Measurements from ENCODE around the gene PRR33. TPM values are rescaled to one million over a fixed set of nuclear protein-coding genes. Genes with fewer than 3 reads are reported as not detected.

Gene PRR33
- total and polyA plus RNA-seq, 9 donors: 0.01 TPM; not detected in 8

DNA sequence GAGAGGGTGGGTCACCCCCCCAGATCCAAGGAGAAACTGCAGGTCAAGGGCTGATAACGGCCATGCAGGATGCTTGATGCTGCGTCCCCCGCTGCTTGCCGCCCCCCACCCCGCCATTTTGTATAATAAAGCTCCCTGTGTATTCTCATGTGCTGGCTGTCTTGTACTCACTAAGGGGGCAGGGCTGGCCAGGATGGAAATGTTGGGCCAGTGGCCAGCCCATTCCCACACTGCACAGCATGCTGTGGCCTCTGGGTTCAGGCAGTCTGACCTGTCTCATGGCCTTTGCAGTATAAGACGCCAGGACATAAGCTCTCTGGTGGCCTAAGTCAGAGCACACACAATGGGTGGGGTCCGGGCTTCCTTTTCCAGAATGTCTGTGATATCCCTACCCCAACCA is 421 bp upstream of the PRR33 start:
- H3K9me3 ChIP-seq: no peaks in the 10 kb centered on the region
- no peak overlapping the region for H3K4me3 ChIP-seq
- 86 to 93% (median 89%) methylated on average over 7 of the region's 7 CpGs for WGBS, 3 donors
- peak in 1 of 5 donors; percentile 5 for DNase-seq
- no peaks in the 10 kb centered on the region for H3K27me3 ChIP-seq
- H3K36me3 ChIP-seq: no peaks in the 10 kb centered on the region
- no peak overlapping the region for H3K27ac ChIP-seq
- intact Hi-C loops (cut with DNase I): loop anchor here in 3 of 4 donors (1.0 to 10.0 kb wide), 2 partner anchors 24 to 53 kb away; partner anchors contain the start of gene MRPL23 (in 2 of the 3)
- TF ChIP-seq, protein P1, sequence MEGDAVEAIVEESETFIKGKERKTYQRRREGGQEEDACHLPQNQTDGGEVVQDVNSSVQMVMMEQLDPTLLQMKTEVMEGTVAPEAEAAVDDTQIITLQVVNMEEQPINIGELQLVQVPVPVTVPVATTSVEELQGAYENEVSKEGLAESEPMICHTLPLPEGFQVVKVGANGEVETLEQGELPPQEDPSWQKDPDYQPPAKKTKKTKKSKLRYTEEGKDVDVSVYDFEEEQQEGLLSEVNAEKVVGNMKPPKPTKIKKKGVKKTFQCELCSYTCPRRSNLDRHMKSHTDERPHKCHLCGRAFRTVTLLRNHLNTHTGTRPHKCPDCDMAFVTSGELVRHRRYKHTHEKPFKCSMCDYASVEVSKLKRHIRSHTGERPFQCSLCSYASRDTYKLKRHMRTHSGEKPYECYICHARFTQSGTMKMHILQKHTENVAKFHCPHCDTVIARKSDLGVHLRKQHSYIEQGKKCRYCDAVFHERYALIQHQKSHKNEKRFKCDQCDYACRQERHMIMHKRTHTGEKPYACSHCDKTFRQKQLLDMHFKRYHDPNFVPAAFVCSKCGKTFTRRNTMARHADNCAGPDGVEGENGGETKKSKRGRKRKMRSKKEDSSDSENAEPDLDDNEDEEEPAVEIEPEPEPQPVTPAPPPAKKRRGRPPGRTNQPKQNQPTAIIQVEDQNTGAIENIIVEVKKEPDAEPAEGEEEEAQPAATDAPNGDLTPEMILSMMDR (IDR thresholded peaks at IDR 0.05): no peak
- TF ChIP-seq POLR2A (IDR thresholded peaks at IDR 0.05) (no peak), EP300 (IDR thresholded peaks at IDR 0.05) (no peak)
- no peaks in the 10 kb centered on the region for H3K4me1 ChIP-seq (ENCODE audit: insufficient read depth)

DNA sequence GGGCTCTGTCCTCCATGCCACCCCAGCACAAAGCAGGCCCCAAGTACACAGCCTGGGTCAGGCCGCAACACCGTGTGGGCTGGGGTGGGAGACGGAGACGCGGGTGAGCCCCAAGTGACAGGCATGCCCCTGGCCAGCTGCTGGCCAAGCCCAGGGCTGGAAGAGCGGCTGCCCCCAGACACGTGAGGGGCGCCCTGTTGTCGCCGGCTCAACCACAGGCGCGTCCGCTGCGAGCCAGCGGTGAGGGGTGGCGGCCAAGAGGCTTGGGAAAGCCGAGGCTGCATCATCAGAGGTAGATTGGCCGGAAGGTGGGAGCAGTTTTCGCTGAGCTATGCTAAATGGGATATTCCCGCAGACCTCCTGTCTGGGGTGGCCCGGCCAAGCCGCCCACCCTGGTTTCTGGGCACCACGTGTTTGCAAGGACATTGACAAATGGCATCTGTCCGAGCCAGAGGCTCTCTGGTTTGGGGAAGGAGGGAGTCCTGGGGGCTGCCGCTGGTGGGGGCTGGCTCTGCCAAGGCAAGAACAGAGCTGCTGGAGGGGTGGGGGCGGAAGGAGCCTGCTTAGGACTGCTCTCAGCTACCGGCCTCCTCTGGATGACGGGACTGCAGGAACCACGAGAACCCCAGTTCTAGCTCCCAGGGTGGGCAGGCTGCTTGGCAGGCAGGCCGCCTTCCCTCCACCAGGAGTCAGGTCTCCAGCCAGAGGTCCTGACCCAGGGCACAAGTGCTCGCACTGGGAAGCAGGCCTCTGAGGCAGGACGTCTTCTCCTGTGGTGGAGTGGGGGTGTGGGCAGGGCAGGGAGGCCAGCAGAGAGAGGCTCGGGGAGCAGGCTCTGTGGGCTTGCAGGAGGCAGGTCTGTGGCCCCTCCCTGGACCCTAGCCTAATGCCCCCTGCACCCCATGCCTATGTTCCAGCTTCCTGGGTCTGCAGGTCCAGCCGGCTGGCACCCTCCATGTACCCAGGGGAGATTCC is 552 bp downstream of the PRR33 start:
- H3K9me3 ChIP-seq: no peaks in the 10 kb centered on the region
- intact Hi-C loops (cut with DNase I): loop anchor here in 2 of 4 donors (10.0 kb wide), 1 partner anchor 54 kb away; the partner anchor contains the start of gene MRPL23 (in 2 of the 2)
- no peak overlapping the region for H3K27ac ChIP-seq
- H3K36me3 ChIP-seq: no peaks in the 10 kb centered on the region
- TF ChIP-seq EP300 (IDR thresholded peaks at IDR 0.05): no peak
- peak in 1 of 5 donors; percentile 13 for DNase-seq
- H3K4me1 ChIP-seq (ENCODE audit: insufficient read depth): no peaks in the 10 kb centered on the region
- no peak overlapping the region for H3K4me3 ChIP-seq
- no peaks in the 10 kb centered on the region for H3K27me3 ChIP-seq
- WGBS, 3 donors: 78 to 81% (median 80%) methylated on average over 33 to 34 of the region's 34 CpGs

DNA sequence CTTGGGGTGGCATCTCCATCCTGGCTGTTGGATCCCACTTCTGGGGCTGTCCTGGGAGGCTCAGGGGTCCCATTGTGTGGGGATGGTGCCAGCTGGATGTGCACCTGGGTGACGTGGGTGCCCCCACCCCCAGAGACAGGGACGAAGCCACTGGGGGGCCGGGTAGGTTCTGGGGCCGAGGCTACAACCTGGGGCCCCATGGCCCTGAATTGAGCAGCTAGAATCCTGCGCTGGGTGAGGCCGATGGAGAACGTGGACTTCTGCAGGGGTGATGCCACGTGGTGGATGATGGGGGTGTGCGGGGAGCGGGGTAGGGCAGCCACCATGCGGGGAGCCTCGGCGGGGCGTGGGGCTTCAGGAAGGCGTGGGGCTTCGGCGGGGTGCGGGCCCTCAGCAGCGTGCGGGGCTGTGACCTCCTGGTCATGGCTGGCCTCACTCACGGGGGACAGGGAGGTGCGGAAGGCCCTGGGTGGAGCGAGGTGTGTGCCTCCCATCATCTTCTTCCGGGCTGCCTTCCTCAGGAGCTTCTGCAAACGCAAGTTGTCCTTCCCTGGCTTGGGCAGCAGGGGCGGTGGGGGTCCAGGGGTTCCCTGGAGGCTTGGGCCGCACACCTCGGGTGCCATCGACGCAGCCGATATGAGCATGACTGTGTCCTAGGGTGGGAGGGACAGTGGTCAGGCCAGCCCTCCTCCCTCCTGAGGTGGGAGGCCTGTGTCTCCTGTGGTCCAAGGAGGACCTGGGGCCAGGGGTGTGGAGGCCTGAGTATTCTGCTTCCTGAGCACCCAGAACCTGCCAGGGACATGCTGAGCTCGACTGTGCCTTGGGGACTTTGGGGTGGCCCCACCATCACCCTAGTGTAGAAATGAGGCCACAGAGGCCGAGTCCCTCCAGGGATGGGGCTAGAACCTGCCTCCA is 1.5 kb downstream of the PRR33 start:
- TF ChIP-seq EP300 (IDR thresholded peaks at IDR 0.05): no peak
- TF ChIP-seq, protein P1 (IDR thresholded peaks at IDR 0.05): no peak
- no peak for TF ChIP-seq POLR2A (IDR thresholded peaks at IDR 0.05)
- Histone ChIP-seq H3K4me1 (ENCODE audit: insufficient read depth) (no peaks in the 10 kb centered on the region), H3K27me3 (no peaks in the 10 kb centered on the region), H3K27ac (no peak overlapping the region), H3K9me3 (no peaks in the 10 kb centered on the region), H3K4me3 (no peak overlapping the region), H3K36me3 (no peaks in the 10 kb centered on the region)
- 90 to 94% (median 92%) methylated on average over 30 to 33 of the region's 33 CpGs for WGBS, 3 donors
- intact Hi-C loops (cut with DNase I): loop anchor here in 3 of 4 donors (5.0 to 10.0 kb wide), 2 partner anchors 55 to 257 kb away; partner anchors contain the start of gene MRPL23 (in 2 of the 3)
- peak in 2 of 5 donors; percentile 19 to 29 for DNase-seq

DNA sequence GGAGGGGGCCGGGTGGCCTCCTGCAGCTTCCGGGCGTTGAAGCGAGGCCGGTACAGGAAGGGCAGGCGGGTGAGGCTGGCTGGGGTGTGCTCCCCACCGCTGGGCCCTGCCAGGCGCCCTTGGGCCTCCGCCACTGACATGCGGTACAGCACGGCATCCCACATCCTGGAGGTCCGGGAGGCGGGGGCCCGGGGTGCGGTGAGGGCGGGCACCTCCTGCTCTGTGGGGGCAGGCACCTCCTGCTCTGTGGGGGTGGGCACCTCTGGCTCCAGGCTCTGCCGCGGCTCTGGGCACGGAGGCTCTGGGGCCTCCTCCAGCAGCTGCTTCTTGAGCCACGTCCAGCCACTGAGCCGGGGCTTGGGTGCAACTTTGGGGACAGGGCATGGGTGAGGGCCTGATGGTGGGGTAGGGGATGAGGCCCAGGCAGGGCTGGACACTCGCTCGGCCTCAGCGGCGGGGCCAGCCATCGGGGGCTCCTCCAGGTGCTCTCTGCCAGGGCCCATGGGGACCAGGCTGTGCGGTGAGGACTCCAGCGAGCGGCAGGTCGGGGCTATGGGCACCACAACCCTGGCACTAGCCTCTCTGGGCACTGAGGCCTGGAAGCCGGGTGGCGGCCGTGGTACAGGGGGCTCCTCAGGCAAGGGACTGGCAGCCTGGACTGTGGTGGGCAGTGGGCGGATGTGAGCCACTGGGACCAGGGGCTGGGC is 2.3 kb downstream of the PRR33 start:
- Histone ChIP-seq H3K9me3 (no peaks in the 10 kb centered on the region), H3K4me3 (no peak overlapping the region), H3K27me3 (no peaks in the 10 kb centered on the region), H3K36me3 (no peaks in the 10 kb centered on the region), H3K4me1 (ENCODE audit: insufficient read depth) (no peaks in the 10 kb centered on the region), H3K27ac (no peak overlapping the region)
- WGBS, 3 donors: 79 to 84% (median 83%) methylated on average over 14 to 34 of the region's 34 CpGs
- TF ChIP-seq, protein P1 (IDR thresholded peaks at IDR 0.05): no peak
- TF ChIP-seq EP300 (IDR thresholded peaks at IDR 0.05) (no peak), POLR2A (IDR thresholded peaks at IDR 0.05) (no peak)
- peak in 2 of 5 donors; percentile 11 to 35 for DNase-seq
- intact Hi-C loops (cut with DNase I): loop anchor here in 1 of 4 donors (5.0 kb wide), 1 partner anchor 258 kb away; no protein-coding TSS in a partner anchor
